ENCODE measurements around the gene CTNNA3. TPM values are rescaled to one million over a fixed set of nuclear protein-coding genes. Genes with fewer than 3 reads are reported as not detected.

Gene CTNNA3
- polyA plus RNA-seq, 6 donors from 2014 or later: 0.38 to 1.2 TPM; not detected in 4

- Mint-ChIP-seq H3K36me3 (no peaks in the 10 kb centered on the region), H3K27ac (no peak overlapping the region), H3K4me1 (no peaks in the 10 kb centered on the region), H3K27me3 (no peaks in the 10 kb centered on the region), H3K9me3 (peaks cover 0 to 4% (median 0%) of the 10 kb centered on the region in 7 donors), H3K4me3 (no peak overlapping the region)
- ATAC-seq (ENCODE audit: low read depth in 2 of 2) (no peak), DNase-seq (no peak)
Measured at GRCh38 chr10:66698069-66698468, 997.9 kb downstream of the CTNNA3 start.

GRCh38 chr10:66695046-66695445, 1000.9 kb downstream of the CTNNA3 start:
- H3K4me3 Mint-ChIP-seq: no peak overlapping the region
- no peak for DNase-seq
- H3K9me3 Mint-ChIP-seq: peaks cover 0 to 6% (median 4%) of the 10 kb centered on the region in 7 donors
- H3K27me3 Mint-ChIP-seq: no peaks in the 10 kb centered on the region
- H3K36me3 Mint-ChIP-seq: no peaks in the 10 kb centered on the region
- H3K4me1 Mint-ChIP-seq: no peaks in the 10 kb centered on the region
- ATAC-seq (ENCODE audit: low read depth in 2 of 2): no peak
- no peak overlapping the region for H3K27ac Mint-ChIP-seq

GRCh38 chr10:66684581-66684980, 1011.4 kb downstream of the CTNNA3 start:
- DNase-seq (no peak), ATAC-seq (ENCODE audit: low read depth in 2 of 2) (no peak)
- Mint-ChIP-seq H3K27ac (no peak overlapping the region), H3K9me3 (peaks cover 0 to 5% (median 2%) of the 10 kb centered on the region in 7 donors), H3K4me3 (no peak overlapping the region), H3K4me1 (no peaks in the 10 kb centered on the region), H3K36me3 (peaks cover 0 to 1% of the 10 kb centered on the region in 2 donors), H3K27me3 (no peaks in the 10 kb centered on the region)

GRCh38 chr10:66680886-66681285, 1015.1 kb downstream of the CTNNA3 start:
- H3K4me3 Mint-ChIP-seq: no peak overlapping the region
- no peaks in the 10 kb centered on the region for H3K4me1 Mint-ChIP-seq
- peaks cover 0 to 10% (median 4%) of the 10 kb centered on the region in 7 donors for H3K9me3 Mint-ChIP-seq
- H3K27me3 Mint-ChIP-seq: no peaks in the 10 kb centered on the region
- DNase-seq: no peak
- H3K27ac Mint-ChIP-seq: no peak overlapping the region
- no peak for ATAC-seq (ENCODE audit: low read depth in 2 of 2)
- no peaks in the 10 kb centered on the region for H3K36me3 Mint-ChIP-seq

GRCh38 chr10:66678521-66678920, 1017.5 kb downstream of the CTNNA3 start:
- Mint-ChIP-seq H3K36me3 (no peaks in the 10 kb centered on the region), H3K27me3 (no peaks in the 10 kb centered on the region), H3K4me3 (no peak overlapping the region), H3K9me3 (peaks cover 0 to 10% (median 4%) of the 10 kb centered on the region in 7 donors), H3K27ac (no peak overlapping the region), H3K4me1 (no peaks in the 10 kb centered on the region)
- DNase-seq: no peak
- no peak for ATAC-seq (ENCODE audit: low read depth in 2 of 2)

- DNase-seq (no peak), ATAC-seq (ENCODE audit: low read depth in 2 of 2) (no peak)
- H3K4me3 Mint-ChIP-seq: no peak overlapping the region
- H3K27me3 Mint-ChIP-seq: no peaks in the 10 kb centered on the region
- peaks cover 0 to 6% (median 5%) of the 10 kb centered on the region in 7 donors for H3K9me3 Mint-ChIP-seq
- H3K36me3 Mint-ChIP-seq: no peaks in the 10 kb centered on the region
- H3K27ac Mint-ChIP-seq: no peak overlapping the region
- no peaks in the 10 kb centered on the region for H3K4me1 Mint-ChIP-seq
Measured at GRCh38 chr10:66673071-66673470, 1022.9 kb downstream of the CTNNA3 start.

GRCh38 chr10:66671562-66671961, 1024.4 kb downstream of the CTNNA3 start:
- Mint-ChIP-seq H3K27ac (no peak overlapping the region), H3K4me1 (no peaks in the 10 kb centered on the region), H3K9me3 (peaks cover 0 to 6% (median 0%) of the 10 kb centered on the region in 7 donors), H3K4me3 (no peak overlapping the region), H3K36me3 (no peaks in the 10 kb centered on the region), H3K27me3 (no peaks in the 10 kb centered on the region)
- no peak for DNase-seq
- ATAC-seq (ENCODE audit: low read depth in 2 of 2): no peak

- H3K36me3 Mint-ChIP-seq: no peaks in the 10 kb centered on the region
- ATAC-seq (ENCODE audit: low read depth in 2 of 2) (no peak), DNase-seq (no peak)
- no peaks in the 10 kb centered on the region for H3K4me1 Mint-ChIP-seq
- peaks cover 0 to 6% (median 0%) of the 10 kb centered on the region in 7 donors for H3K9me3 Mint-ChIP-seq
- H3K4me3 Mint-ChIP-seq: no peak overlapping the region
- H3K27me3 Mint-ChIP-seq: no peaks in the 10 kb centered on the region
- H3K27ac Mint-ChIP-seq: no peak overlapping the region
Measured at GRCh38 chr10:66671064-66671463, 1024.9 kb downstream of the CTNNA3 start.

- H3K27ac Mint-ChIP-seq: no peak overlapping the region
- H3K36me3 Mint-ChIP-seq: no peaks in the 10 kb centered on the region
- H3K4me1 Mint-ChIP-seq: no peaks in the 10 kb centered on the region
- H3K27me3 Mint-ChIP-seq: no peaks in the 10 kb centered on the region
- H3K4me3 Mint-ChIP-seq: no peak overlapping the region
- DNase-seq: no peak
- H3K9me3 Mint-ChIP-seq: peaks cover 0 to 23% (median 4%) of the 10 kb centered on the region in 7 donors
- ATAC-seq (ENCODE audit: low read depth in 2 of 2): no peak
Measured at GRCh38 chr10:66656499-66656898, 1039.5 kb downstream of the CTNNA3 start.

GRCh38 chr10:66654861-66655260, 1041.1 kb downstream of the CTNNA3 start:
- H3K27ac Mint-ChIP-seq: no peak overlapping the region
- H3K36me3 Mint-ChIP-seq: no peaks in the 10 kb centered on the region
- H3K9me3 Mint-ChIP-seq: peaks cover 0 to 23% (median 4%) of the 10 kb centered on the region in 7 donors
- no peaks in the 10 kb centered on the region for H3K4me1 Mint-ChIP-seq
- H3K27me3 Mint-ChIP-seq: no peaks in the 10 kb centered on the region
- no peak overlapping the region for H3K4me3 Mint-ChIP-seq
- DNase-seq: no peak
- ATAC-seq (ENCODE audit: low read depth in 2 of 2): no peak

GRCh38 chr10:66651308-66652082, 1044.5 kb downstream of the CTNNA3 start:
- no peaks in the 10 kb centered on the region for H3K36me3 Mint-ChIP-seq
- no peaks in the 10 kb centered on the region for H3K4me1 Mint-ChIP-seq
- no peak for ATAC-seq (ENCODE audit: low read depth in 2 of 2)
- peaks cover 5 to 23% (median 9%) of the 10 kb centered on the region in 7 donors for H3K9me3 Mint-ChIP-seq
- H3K27ac Mint-ChIP-seq: no peak overlapping the region
- H3K4me3 Mint-ChIP-seq: no peak overlapping the region
- DNase-seq: no peak
- H3K27me3 Mint-ChIP-seq: no peaks in the 10 kb centered on the region

- no peak for DNase-seq
- Mint-ChIP-seq H3K4me1 (no peaks in the 10 kb centered on the region), H3K36me3 (no peaks in the 10 kb centered on the region), H3K27me3 (no peaks in the 10 kb centered on the region), H3K9me3 (peaks cover 5 to 23% (median 12%) of the 10 kb centered on the region in 7 donors), H3K4me3 (no peak overlapping the region), H3K27ac (no peak overlapping the region)
- no peak for ATAC-seq (ENCODE audit: low read depth in 2 of 2)
Measured at GRCh38 chr10:66649626-66650025, 1046.4 kb downstream of the CTNNA3 start.

GRCh38 chr10:66642217-66642616, 1053.8 kb downstream of the CTNNA3 start:
- Mint-ChIP-seq H3K9me3 (peaks cover 0 to 10% (median 0%) of the 10 kb centered on the region in 7 donors), H3K27ac (no peak overlapping the region), H3K36me3 (no peaks in the 10 kb centered on the region), H3K27me3 (no peaks in the 10 kb centered on the region), H3K4me1 (no peaks in the 10 kb centered on the region), H3K4me3 (no peak overlapping the region)
- DNase-seq (no peak), ATAC-seq (ENCODE audit: low read depth in 2 of 2) (no peak)

- Mint-ChIP-seq H3K36me3 (no peaks in the 10 kb centered on the region), H3K27ac (no peak overlapping the region)
- ATAC-seq (ENCODE audit: low read depth in 2 of 2): no peak
Measured at GRCh38 chr10:66639371-66639770, 1056.6 kb downstream of the CTNNA3 start.

More at GRCh38 chr10:66639371-66639770, 1056.6 kb downstream of the CTNNA3 start:
- DNase-seq: no peak
- H3K27me3 Mint-ChIP-seq: no peaks in the 10 kb centered on the region
- H3K4me1 Mint-ChIP-seq: no peaks in the 10 kb centered on the region
- no peak overlapping the region for H3K4me3 Mint-ChIP-seq
- H3K9me3 Mint-ChIP-seq: peaks cover 0 to 10% (median 0%) of the 10 kb centered on the region in 7 donors
